ENCODE data around the gene TTLL8.

The TTLL8 gene

GRCh38 chr22:49972163-49973017 is 85.7 kb downstream of the TTLL8 start (continued):
- TF ChIP-seq ZNF16 (tag by site-specific recombination; IDR thresholded peaks at IDR 0.05; ENCODE audit: low read depth): no peak; the same call in 1 of the 2 replicates
- TF ChIP-seq ZNF621 (tag by site-specific recombination; IDR thresholded peaks at IDR 0.05): no peak
- peak; percentile 36; the same call in 1 of the 2 replicates for TF ChIP-seq PATZ1 (tag by site-specific recombination; IDR thresholded peaks at IDR 0.05)
- TF ChIP-seq ZNF202 (tag by site-specific recombination; IDR thresholded peaks at IDR 0.05; ENCODE audit: borderline replicate concordance): no peak
- 0 out of 2 replicates have a peak, but pooled peaks have one; percentile 34 for TF ChIP-seq RBAK (tag by site-specific recombination; IDR thresholded peaks at IDR 0.05)
- TF ChIP-seq ZNF521 (tag by site-specific recombination; IDR thresholded peaks at IDR 0.05): peak; percentile 97
- TF ChIP-seq ZNF777 (tag by site-specific recombination; IDR thresholded peaks at IDR 0.05; ENCODE audit: borderline replicate concordance): no peak
- TF ChIP-seq, protein P1, sequence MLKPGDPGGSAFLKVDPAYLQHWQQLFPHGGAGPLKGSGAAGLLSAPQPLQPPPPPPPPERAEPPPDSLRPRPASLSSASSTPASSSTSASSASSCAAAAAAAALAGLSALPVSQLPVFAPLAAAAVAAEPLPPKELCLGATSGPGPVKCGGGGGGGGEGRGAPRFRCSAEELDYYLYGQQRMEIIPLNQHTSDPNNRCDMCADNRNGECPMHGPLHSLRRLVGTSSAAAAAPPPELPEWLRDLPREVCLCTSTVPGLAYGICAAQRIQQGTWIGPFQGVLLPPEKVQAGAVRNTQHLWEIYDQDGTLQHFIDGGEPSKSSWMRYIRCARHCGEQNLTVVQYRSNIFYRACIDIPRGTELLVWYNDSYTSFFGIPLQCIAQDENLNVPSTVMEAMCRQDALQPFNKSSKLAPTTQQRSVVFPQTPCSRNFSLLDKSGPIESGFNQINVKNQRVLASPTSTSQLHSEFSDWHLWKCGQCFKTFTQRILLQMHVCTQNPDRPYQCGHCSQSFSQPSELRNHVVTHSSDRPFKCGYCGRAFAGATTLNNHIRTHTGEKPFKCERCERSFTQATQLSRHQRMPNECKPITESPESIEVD (tag by site-specific recombination; IDR thresholded peaks at IDR 0.05): no peak
- no peak for TF ChIP-seq ZNF843 (tag by site-specific recombination; IDR thresholded peaks at IDR 0.05)
- no peak for TF ChIP-seq ZNF626 (tag by site-specific recombination; IDR thresholded peaks at IDR 0.05)
- TF ChIP-seq ZSCAN16 (tag by site-specific recombination; IDR thresholded peaks at IDR 0.05): no peak; the same call in 1 of the 2 replicates
- 0 out of 2 replicates have a peak, but pooled peaks have one; percentile 11 for TF ChIP-seq GLIS2 (tag by site-specific recombination; IDR thresholded peaks at IDR 0.05)
- no peak for TF ChIP-seq ZEB2 (tag by site-specific recombination; IDR thresholded peaks at IDR 0.05)
- TF ChIP-seq ZNF239 (tag by site-specific recombination; IDR thresholded peaks at IDR 0.05): 0 out of 2 replicates have a peak, but pooled peaks have one; percentile 54
- TF ChIP-seq, protein P2, sequence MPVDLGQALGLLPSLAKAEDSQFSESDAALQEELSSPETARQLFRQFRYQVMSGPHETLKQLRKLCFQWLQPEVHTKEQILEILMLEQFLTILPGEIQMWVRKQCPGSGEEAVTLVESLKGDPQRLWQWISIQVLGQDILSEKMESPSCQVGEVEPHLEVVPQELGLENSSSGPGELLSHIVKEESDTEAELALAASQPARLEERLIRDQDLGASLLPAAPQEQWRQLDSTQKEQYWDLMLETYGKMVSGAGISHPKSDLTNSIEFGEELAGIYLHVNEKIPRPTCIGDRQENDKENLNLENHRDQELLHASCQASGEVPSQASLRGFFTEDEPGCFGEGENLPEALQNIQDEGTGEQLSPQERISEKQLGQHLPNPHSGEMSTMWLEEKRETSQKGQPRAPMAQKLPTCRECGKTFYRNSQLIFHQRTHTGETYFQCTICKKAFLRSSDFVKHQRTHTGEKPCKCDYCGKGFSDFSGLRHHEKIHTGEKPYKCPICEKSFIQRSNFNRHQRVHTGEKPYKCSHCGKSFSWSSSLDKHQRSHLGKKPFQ (tag by site-specific recombination; IDR thresholded peaks at IDR 0.05): peak; percentile 16; the same call in 1 of the 2 replicates
- 0 out of 2 replicates have a peak, but pooled peaks have one; percentile 20 for TF ChIP-seq ZNF148 (tag by site-specific recombination; IDR thresholded peaks at IDR 0.05; ENCODE audit: borderline replicate concordance)
- no peak for TF ChIP-seq ZNF391 (tag by site-specific recombination; IDR thresholded peaks at IDR 0.05; ENCODE audit: borderline replicate concordance, low read depth)
- peak; percentile 37; the same call in 1 of the 2 replicates for TF ChIP-seq WT1 (tag by site-specific recombination; IDR thresholded peaks at IDR 0.05)
- TF ChIP-seq OVOL3 (tag by site-specific recombination; IDR thresholded peaks at IDR 0.05): peak; percentile 56; the same call in 1 of the 2 replicates
- TF ChIP-seq ZSCAN5A (tag by site-specific recombination; IDR thresholded peaks at IDR 0.05): 0 out of 2 replicates have a peak, but pooled peaks have one; percentile 20
- 0 out of 2 replicates have a peak, but pooled peaks have one; percentile 17 for TF ChIP-seq ZNF2 (tag by site-specific recombination; IDR thresholded peaks at IDR 0.05)
- no peak for TF ChIP-seq ZNF114 (tag by site-specific recombination; IDR thresholded peaks at IDR 0.05)
- TF ChIP-seq EGR2 (tag by site-specific recombination; IDR thresholded peaks at IDR 0.05; ENCODE audit: low read depth): peak; percentile 54

Measured in HEK293 (cell line).